Esophagus muscularis mucosa (tissue), 4 donors: ENCODE measurements around the gene TSFM. TPM values are rescaled to one million over a fixed set of nuclear protein-coding genes. Genes with fewer than 3 reads are reported as not detected.

Experiments used
- DNase-seq: peaks from one replicate; pipeline ENCODE4 v3.0.0-alpha.2; 2017; ENCODE audit errors: extremely low spot score
- H3K27ac ChIP-seq, 4 donors: fragments of 200-600 bp; sonication (generic); replicated peaks in 1 of 4; 1 replicate in 3 of 4; 2 replicates in 1 of 4; pipeline ENCODE4 v1.5.1; 2016 to 2019; ENCODE audit warnings: mild to moderate bottlenecking in 1 of 4
- H3K27me3 ChIP-seq, 4 donors: fragments of 200-600 bp; sonication (generic); one replicate each; pipeline versions ENCODE4 v1.5.1 to v1.6.0; 2016 to 2019
- H3K36me3 ChIP-seq, 4 donors: fragments of 200-600 bp; sonication (generic); one replicate each; pipeline ENCODE4 v1.5.1; 2016 to 2019
- H3K4me1 ChIP-seq, 4 donors: fragments of 200-600 bp; sonication (generic); one replicate each; pipeline ENCODE4 v1.5.1; 2016 to 2019
- H3K4me3 ChIP-seq, 4 donors: fragments of 200-600 bp; sonication (generic); 1 replicate in 2 of 4; 2 replicates in 2 of 4; pipeline ENCODE4 v1.5.1; 2016 to 2019; ENCODE audit warnings: mild to moderate bottlenecking in 4 of 4, moderate library complexity in 1 of 4
- H3K9me3 ChIP-seq, 4 donors: fragments of 200-600 bp; sonication (generic); 1 replicate in 3 of 4; 2 replicates in 1 of 4; pipeline ENCODE4 v1.5.1; 2016 to 2019
- EP300 ChIP-seq: sonication (generic); formaldehyde crosslinking; IDR thresholded peaks from one replicate; pipeline ENCODE4 v1.6.1; 2017; ENCODE audit warnings: antibody characterized with exemption
- POLR2A ChIP-seq: fragments of 450-650 bp; IDR thresholded peaks from one replicate; pipeline ENCODE4 v1.6.1; 2017; ENCODE audit warnings: antibody characterized with exemption, moderate library complexity, mild to moderate bottlenecking, low read depth
- POLR2AphosphoS5 ChIP-seq, 2 donors: sonication (generic); formaldehyde crosslinking; IDR thresholded peaks; one replicate each; pipeline ENCODE4 v1.6.1; 2017; ENCODE audit warnings: antibody characterized with exemption in 2 of 2
- WGBS: methylation state at CpG from one replicate; pipeline ENCODE4 v1.1.5; 2018; 5-methylcytosine and 5-hydroxymethylcytosine counted together
- intact Hi-C: fragments of 100-400 bp; cut with DNase I; formaldehyde crosslinking; loops from one replicate; pipeline ENCODE4 v1.15.1; 2023
- total RNA-seq, 4 donors: library from RNA; depleted of rRNA; stranded (reverse); fragments of >200 nt; gene quantifications; one replicate each; pipeline versions ENCODE4 v1.1.0 to v1.2.1, GENCODE V29; 2016
- TF ChIP-seq, protein P1 (sequence below), 3 experiments: fragments of 200-600 bp in 2 of 3; fragments of 450-650 bp in 1 of 3; sonication (generic) in 2 of 3; IDR thresholded peaks; one replicate each; pipeline ENCODE4 v1.5.1; 2017 to 2019; ENCODE audit warnings: antibody characterized with exemption in 3 of 3, mild to moderate bottlenecking in 2 of 3, moderate library complexity in 1 of 3

Gene TSFM
- total RNA-seq, 4 donors from 2014 or later = 17.6 to 38.4 (median 29.2) TPM

DNA sequence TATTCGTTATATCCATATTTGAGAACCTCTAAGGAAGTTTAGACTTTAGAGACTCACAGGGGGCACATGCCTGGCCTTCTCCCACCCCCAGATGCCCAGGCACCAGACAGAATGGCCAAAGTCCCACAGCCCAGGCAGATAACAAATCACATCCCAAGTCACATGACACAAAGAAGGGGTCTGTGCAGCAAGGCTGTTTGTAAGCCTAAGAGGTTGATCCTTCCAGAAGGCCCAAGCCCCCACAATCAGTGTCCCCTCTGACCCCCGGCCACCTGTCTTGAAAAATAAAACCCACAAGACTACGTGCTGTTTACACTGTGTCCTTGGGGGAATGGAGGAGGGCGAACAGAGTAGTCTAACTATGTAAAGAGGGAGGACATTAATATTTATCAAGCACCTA, 58.9 kb downstream of the TSFM start:
- Histone ChIP-seq H3K36me3 (no peaks in the 10 kb centered on the region), H3K4me3 (peak overlapping the region; percentile 10 to 99 (median 50)), H3K27me3 (no peaks in the 10 kb centered on the region), H3K4me1 (peaks cover 80 to 82% (median 81%) of the 10 kb centered on the region in 4 donors), H3K27ac (peak overlapping the region; percentile 13 to 100 (median 83)), H3K9me3 (no peaks in the 10 kb centered on the region)
- TF ChIP-seq, protein P1, sequence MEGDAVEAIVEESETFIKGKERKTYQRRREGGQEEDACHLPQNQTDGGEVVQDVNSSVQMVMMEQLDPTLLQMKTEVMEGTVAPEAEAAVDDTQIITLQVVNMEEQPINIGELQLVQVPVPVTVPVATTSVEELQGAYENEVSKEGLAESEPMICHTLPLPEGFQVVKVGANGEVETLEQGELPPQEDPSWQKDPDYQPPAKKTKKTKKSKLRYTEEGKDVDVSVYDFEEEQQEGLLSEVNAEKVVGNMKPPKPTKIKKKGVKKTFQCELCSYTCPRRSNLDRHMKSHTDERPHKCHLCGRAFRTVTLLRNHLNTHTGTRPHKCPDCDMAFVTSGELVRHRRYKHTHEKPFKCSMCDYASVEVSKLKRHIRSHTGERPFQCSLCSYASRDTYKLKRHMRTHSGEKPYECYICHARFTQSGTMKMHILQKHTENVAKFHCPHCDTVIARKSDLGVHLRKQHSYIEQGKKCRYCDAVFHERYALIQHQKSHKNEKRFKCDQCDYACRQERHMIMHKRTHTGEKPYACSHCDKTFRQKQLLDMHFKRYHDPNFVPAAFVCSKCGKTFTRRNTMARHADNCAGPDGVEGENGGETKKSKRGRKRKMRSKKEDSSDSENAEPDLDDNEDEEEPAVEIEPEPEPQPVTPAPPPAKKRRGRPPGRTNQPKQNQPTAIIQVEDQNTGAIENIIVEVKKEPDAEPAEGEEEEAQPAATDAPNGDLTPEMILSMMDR (IDR thresholded peaks at IDR 0.05) = no peak
- TF ChIP-seq EP300 (no peak), POLR2A (no peak), POLR2AphosphoS5 (IDR thresholded peaks at IDR 0.05) (no peak)
- WGBS = 34% methylated on average over 4 of the region's 4 CpGs
- no peak for DNase-seq
- intact Hi-C loops = no loop called here

DNA sequence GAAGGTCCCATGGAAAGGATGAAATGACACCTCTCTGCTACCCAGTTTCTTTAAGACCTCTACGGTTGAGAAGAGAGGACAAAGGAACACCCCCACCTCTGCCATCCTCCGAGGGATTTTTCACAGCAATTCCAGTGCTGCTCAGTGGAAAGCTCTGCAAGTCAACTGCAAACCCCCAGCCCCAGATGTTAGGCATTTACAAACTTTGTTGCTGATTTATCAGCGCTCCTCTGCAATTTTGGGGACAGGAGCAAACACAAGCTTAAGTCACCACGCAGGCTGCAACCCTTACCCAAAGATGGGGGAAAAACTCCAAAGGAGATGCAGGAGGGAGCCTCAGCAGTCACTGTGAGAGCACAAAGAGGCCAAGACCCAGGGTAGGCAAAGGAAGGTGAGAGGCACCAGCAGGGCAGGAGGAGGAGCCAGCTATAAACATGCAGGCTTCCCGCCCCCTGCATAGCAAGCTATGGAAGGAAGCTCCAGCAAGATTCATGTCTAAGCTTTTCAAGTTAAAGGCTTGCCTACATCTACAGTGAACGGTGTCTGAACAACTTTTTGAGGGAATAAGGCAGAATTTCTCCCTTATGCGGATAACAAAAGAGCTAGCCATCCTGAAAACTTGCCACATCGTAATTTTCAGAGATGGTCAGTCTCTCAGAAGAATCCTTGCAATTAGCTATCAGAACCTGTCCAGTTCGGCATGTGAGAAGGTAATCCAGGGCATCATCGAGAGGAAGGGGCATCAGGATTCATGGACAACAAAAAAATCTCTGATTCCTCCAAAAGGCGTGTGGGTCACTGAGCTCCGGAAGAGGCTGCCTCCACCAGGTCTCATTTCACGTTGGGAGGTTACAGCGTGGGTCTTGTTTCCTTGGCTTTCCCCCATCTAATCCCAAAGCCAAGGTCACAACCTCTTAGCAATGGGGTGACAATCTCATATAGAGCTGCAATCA, 60.0 kb downstream of the TSFM start:
- Histone ChIP-seq H3K9me3 (no peaks in the 10 kb centered on the region), H3K27ac (peak overlapping the region; percentile 99 to 100 (median 100)), H3K4me3 (peak overlapping the region; percentile 84 to 100 (median 98)), H3K27me3 (no peaks in the 10 kb centered on the region), H3K4me1 (peaks cover 72 to 77% (median 75%) of the 10 kb centered on the region in 4 donors), H3K36me3 (no peaks in the 10 kb centered on the region)
- 21% methylated on average over 14 of the region's 14 CpGs for WGBS
- intact Hi-C loops = loop anchor here (2.0 kb wide), 1 partner anchor 54 kb away; no protein-coding TSS in a partner anchor
- no peak for DNase-seq
- TF ChIP-seq, protein P1 (IDR thresholded peaks at IDR 0.05) = no peak
- TF ChIP-seq EP300 = no peak

- WGBS = 0% methylated on average over 20 of the region's 42 CpGs
- peaks cover 50 to 59% (median 56%) of the 10 kb centered on the region in 4 donors for H3K4me1 ChIP-seq
- H3K27ac ChIP-seq = peak overlapping the region; percentile 99 to 100 (median 100)
- no peaks in the 10 kb centered on the region for H3K36me3 ChIP-seq
- TF ChIP-seq, protein P1 (IDR thresholded peaks at IDR 0.05) = no peak
- peak; percentile 77 to 83 for TF ChIP-seq POLR2AphosphoS5 (IDR thresholded peaks at IDR 0.05)
- intact Hi-C loops = no loop called here
- H3K9me3 ChIP-seq = no peaks in the 10 kb centered on the region
- H3K27me3 ChIP-seq = no peaks in the 10 kb centered on the region
- DNase-seq = no peak
- peak overlapping the region; percentile 84 to 100 (median 98) for H3K4me3 ChIP-seq
Observed at GRCh38 chr12:57844709-57845477, 62.3 kb downstream of the TSFM start.

DNA sequence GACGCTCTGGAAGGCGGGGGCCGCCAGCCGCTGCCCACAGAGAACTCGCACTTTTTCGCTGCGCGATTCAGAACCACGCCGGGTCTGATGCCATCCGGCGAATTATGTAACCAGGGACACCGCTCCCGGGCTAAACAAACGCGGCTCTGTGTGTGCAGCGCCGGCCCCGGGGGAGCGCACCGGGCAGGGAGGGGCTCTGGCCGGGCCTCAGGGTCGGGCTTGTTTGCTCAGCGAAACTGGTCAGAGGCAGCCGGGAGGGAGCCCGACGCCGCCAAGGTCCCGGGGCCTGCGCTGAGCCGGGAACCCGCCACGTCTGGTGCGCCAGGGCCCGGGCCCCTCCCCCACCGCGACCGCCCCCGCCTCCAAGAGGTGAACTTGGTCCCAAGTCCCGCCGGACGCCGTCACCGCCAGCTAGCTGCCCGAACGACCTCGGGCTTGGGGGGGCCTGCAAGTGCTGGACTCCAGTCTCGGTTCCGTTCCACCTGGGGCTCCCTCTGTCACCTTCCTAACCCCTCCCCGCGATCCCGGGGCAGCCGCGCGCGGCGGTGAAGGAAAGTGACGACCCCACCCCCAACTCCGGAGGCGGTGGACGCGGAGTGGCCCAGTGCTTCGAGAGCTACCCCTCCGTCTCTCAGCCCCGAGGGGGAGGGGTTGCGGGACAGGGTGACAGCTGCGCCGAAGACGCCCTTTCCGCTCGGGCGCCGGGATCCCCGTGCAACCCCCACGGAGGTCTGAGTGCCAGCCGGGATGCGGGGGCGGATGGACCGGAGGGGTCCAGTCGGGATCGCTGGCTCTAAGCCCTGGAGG, 63.1 kb downstream of the TSFM start:
- no peak for DNase-seq
- Histone ChIP-seq H3K4me3 (peak overlapping the region; percentile 84 to 100 (median 98)), H3K36me3 (no peaks in the 10 kb centered on the region), H3K27ac (peak overlapping the region; percentile 99 to 100 (median 100)), H3K4me1 (peaks cover 46 to 57% (median 53%) of the 10 kb centered on the region in 4 donors), H3K9me3 (no peaks in the 10 kb centered on the region), H3K27me3 (no peaks in the 10 kb centered on the region)
- TF ChIP-seq EP300 = no peak
- TF ChIP-seq POLR2AphosphoS5 (IDR thresholded peaks at IDR 0.05) = peak; percentile 34 to 52
- TF ChIP-seq, protein P1 (IDR thresholded peaks at IDR 0.05) = no peak
- TF ChIP-seq POLR2A = peak; percentile 7
- 0% methylated on average over 2 of the region's 81 CpGs for WGBS
- intact Hi-C loops = no loop called here
